Measurements from ENCODE around the gene C11orf91.
"Not testable (repeated sequence)": the region's sequence is repeated elsewhere in the genome, so short reads cannot be mapped to it uniquely, and the experiment has no call there.

DNA sequence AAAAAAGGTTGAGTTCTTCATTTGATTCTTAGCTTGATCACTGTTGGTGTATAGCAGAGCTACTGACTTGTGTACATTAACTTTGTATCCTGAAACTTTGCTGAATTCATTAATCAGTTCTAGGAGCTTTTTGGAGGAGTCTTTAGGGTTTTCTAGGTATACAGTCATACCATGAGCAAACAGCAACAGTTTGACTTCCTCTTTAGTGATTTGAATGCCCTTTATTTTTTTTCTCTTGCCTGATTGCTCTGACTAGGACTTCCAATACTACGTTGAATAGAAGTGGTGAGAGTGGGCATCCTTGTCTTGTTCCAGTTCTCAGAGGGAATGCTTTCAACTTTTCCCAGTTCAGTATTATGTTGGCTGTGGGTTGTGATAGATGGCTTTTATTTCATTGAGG, 22.0 kb downstream of the C11orf91 start:
- TF ChIP-seq, protein P1, sequence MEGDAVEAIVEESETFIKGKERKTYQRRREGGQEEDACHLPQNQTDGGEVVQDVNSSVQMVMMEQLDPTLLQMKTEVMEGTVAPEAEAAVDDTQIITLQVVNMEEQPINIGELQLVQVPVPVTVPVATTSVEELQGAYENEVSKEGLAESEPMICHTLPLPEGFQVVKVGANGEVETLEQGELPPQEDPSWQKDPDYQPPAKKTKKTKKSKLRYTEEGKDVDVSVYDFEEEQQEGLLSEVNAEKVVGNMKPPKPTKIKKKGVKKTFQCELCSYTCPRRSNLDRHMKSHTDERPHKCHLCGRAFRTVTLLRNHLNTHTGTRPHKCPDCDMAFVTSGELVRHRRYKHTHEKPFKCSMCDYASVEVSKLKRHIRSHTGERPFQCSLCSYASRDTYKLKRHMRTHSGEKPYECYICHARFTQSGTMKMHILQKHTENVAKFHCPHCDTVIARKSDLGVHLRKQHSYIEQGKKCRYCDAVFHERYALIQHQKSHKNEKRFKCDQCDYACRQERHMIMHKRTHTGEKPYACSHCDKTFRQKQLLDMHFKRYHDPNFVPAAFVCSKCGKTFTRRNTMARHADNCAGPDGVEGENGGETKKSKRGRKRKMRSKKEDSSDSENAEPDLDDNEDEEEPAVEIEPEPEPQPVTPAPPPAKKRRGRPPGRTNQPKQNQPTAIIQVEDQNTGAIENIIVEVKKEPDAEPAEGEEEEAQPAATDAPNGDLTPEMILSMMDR (IDR thresholded peaks at IDR 0.05; ENCODE audit: extremely low read depth in 1 of 2, insufficient read depth in 1 of 2, low read depth in 1 of 2, low read length in 2 of 2) = not testable (repeated sequence)
- TF ChIP-seq EZH2 (IDR thresholded peaks at IDR 0.05; ENCODE audit: borderline replicate concordance, low read depth, low read length, severe bottlenecking); POLR2A (IDR thresholded peaks at IDR 0.05; ENCODE audit: low read depth, low read length); FOS (IDR thresholded peaks at IDR 0.05; ENCODE audit: borderline replicate concordance, insufficient read depth, low read length); POLR2AphosphoS5 (IDR thresholded peaks at IDR 0.05; ENCODE audit: insufficient read depth, low read depth, low read length); MYC (IDR thresholded peaks at IDR 0.05; ENCODE audit: low read depth, low read length); JUN (IDR thresholded peaks at IDR 0.05; ENCODE audit: borderline replicate concordance, insufficient read depth, insufficient read length, low read depth): not testable (repeated sequence)
- TF ChIP-seq, protein P2, sequence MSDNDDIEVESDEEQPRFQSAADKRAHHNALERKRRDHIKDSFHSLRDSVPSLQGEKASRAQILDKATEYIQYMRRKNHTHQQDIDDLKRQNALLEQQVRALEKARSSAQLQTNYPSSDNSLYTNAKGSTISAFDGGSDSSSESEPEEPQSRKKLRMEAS (IDR thresholded peaks at IDR 0.05; ENCODE audit: insufficient read depth, insufficient read length) = not testable (repeated sequence)

Data from endothelial cell of umbilical vein (primary cell).